ENCODE measurements around the gene EIF3K. TPM values are rescaled to one million over a fixed set of nuclear protein-coding genes. Genes with fewer than 3 reads are reported as not detected.
A peak's percentile ranks its signal among the peaks of the same experiment; 100 is the strongest.

Gene EIF3K
- total RNA-seq, 1 donor from 2014 or later, result 56.1 TPM

DNA sequence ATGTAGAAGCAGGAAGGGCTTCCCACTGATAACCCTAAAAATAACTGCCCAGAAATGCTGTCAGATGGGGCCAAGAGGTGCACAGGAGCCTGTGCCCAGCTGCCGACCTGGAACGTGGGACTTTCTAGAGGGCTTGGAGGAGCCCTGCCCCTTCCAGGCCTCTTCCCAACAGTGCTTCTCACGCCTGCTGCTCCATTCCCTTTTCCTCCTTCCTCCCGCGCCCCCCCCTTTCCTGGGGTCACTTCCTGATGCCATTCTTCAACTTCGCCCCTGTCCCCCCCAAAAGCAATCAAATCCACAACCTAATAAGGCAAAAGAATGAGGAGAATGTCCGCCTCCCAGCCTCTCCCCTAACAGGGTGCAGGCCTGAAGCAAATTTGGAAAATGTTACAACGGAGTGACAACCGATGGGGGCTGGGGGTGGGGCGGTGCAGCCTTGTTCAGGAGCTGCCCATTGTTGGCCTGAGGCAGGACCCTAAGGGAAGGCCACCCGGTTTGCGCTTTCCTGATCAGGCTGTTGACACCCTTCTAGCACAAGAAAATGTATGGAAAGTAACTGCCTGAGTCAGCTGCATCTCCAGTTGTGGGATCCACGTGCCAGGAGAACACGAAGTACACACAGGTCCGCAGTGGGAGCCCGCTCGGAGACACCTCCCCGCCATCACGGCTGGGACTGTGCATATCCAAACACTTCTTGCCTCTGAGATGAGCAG, 47.1 kb downstream of the EIF3K start:
- peak; percentile 84 for DNase-seq (ENCODE audit: low spot score)

DNA sequence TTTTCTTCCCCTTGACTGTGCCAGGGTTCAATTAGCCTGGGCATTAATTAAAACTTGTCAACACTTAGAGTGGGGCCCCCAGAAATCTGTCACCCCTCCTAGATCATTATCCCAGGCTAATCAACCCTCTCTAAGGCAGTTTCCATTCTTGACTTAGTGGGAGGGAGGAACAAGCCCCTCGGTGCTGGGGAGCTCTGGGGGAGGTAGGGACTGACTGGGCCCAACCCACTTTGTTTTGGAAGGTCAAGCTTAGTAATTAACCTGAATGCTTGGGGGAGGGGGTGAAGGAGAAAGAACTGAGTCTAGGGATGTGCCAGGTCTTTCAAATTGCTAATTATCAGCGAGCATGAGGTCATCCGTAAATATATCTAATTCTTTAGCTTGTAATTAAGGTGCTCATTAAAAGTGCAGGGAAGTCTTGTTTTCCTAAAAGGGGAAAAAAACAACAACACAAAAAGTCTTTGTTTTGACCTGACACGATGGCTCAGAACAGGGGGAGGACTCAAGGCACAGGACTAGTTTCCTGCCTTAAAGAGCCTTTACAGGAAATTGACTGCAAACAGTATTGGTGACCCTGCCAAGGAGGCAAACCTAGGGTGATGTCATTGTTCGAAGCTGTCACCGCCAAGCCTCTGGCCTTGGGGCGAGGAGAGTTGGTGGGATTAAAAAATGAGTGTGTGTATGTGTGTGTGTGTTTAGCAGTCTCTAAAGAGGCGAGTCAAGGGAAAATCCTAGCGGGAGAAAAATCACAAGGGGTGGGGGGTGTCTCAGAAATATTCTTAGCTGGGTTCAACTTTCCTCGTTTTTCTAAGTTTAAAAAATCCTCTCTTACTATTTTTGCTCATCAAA, 47.9 kb downstream of the EIF3K start:
- DNase-seq (ENCODE audit: low spot score), result peak; percentile 86

- peak; percentile 78 for DNase-seq (ENCODE audit: low spot score)
Measured at GRCh38 chr19:38667661-38668171, 48.7 kb downstream of the EIF3K start.

GRCh38 chr19:38669552-38669951, 50.6 kb downstream of the EIF3K start:
- no peak for DNase-seq (ENCODE audit: low spot score)

DNA sequence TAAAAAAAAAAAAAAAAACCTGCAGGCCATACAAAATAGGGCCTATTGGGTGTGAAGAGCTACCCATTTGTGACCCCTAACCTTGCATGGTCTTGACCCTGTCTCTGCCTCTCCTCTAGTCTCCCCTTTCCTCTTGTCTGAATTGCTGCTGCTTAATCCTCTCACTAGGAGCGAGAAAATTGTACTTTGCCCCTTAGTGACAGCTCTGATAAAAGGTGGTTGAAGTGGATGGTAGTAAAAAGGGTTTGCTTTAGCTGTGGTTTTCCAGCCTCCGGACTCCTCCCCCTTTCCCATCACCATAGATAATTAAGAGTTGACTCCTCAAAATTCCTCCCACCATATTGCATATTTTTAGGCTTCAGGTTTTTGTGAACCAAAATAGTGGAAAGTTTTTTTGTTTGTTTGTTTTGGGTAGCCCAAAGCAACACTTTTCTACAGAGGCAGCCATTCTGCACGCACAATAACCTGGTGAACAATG, 52.0 kb downstream of the EIF3K start:
- DNase-seq (ENCODE audit: low spot score), result no peak

GRCh38 chr19:38671654-38672053, 52.7 kb downstream of the EIF3K start:
- DNase-seq (ENCODE audit: low spot score), result no peak

GRCh38 chr19:38673030-38673429, 54.0 kb downstream of the EIF3K start:
- DNase-seq (ENCODE audit: low spot score), result no peak

- DNase-seq (ENCODE audit: low spot score), result peak; percentile 82
Measured at GRCh38 chr19:38674388-38675171, 55.6 kb downstream of the EIF3K start.

DNA sequence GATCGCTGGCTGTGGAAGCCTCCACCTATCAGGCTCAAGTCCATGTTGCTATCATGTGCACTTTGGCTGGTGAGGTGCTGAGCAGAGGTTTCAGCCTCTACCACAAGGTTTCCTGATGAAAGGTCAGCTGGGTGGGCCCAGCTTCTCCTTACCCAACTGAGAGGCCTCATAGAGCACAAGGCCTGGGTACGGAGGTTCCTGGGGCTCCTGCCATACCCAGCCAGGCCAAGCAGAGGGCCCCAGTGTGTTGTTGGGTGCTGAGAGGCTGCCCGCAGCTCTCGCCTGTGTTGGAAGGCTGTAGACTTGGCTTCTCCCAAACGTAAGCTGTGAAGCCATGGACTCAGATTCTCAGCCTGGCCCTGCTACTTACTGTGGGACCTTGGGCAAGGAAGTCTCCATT, 56.6 kb downstream of the EIF3K start:
- no peak for DNase-seq (ENCODE audit: low spot score)

GRCh38 chr19:38676023-38676877, 57.3 kb downstream of the EIF3K start:
- DNase-seq (ENCODE audit: low spot score), result peak; percentile 97

DNA sequence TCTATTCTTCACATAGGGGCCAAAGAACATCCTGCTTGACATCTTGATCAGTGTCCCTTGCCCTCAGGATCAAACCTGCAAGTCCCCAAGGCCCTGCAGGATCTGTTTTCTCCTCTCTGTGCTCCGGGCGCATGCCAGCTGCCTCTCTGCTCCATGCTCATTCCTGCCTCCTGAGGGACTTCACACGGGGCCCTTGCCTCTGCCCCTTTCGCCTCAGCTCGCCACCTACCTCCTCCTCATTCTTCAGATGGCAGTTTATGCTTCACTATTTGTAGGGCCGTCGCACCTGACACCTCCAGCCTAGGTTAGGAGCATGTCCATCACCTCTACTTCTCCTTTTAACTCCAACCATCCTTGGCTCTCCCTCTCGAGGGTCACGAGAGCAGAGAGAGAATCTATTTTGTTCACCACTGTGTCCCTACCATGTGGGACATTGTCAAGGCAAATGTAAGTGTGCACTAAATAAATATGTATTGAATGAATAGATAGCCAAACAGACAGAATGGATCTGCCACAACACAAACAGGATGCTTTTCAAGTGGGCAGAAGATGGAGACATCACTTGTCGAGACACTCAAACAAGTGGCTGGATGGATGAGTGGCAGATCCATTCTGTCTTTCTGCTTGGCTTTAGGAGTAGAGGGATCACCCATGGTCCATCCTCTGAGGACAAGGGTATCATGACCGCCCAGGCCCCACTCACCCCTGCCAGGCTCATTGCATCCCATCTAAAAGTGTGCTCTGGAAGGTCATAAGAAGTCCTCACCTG, 58.1 kb downstream of the EIF3K start:
- no peak for DNase-seq (ENCODE audit: low spot score)

GRCh38 chr19:38678217-38678890, 59.4 kb downstream of the EIF3K start:
- DNase-seq (ENCODE audit: low spot score), result no peak

GRCh38 chr19:38678891-38679494, 60.0 kb downstream of the EIF3K start:
- DNase-seq (ENCODE audit: low spot score), result no peak

DNA sequence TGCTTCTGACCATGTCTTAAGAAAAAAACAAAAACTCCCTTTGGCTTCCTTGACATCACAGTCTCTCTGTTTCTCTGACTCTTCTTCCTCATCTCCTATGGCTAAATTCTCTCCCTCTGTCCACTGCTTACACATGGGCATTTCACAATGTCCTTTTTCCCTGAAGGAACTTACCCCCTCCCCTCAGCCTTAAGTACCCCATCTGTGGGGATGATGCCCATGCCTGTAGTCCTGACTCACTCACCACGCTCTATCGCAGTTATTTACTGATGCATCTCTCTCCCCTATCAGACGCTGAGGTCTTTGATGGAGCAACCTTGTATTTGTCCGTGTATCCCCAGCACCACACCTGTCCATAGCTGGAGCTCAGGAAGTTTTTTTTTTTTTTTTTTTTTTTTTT, 60.9 kb downstream of the EIF3K start:
- no peak for DNase-seq (ENCODE audit: low spot score)

GRCh38 chr19:38682195-38682867, 63.3 kb downstream of the EIF3K start:
- no peak for DNase-seq (ENCODE audit: low spot score)

GRCh38 chr19:38682872-38683392, 63.9 kb downstream of the EIF3K start:
- no peak for DNase-seq (ENCODE audit: low spot score)

DNA sequence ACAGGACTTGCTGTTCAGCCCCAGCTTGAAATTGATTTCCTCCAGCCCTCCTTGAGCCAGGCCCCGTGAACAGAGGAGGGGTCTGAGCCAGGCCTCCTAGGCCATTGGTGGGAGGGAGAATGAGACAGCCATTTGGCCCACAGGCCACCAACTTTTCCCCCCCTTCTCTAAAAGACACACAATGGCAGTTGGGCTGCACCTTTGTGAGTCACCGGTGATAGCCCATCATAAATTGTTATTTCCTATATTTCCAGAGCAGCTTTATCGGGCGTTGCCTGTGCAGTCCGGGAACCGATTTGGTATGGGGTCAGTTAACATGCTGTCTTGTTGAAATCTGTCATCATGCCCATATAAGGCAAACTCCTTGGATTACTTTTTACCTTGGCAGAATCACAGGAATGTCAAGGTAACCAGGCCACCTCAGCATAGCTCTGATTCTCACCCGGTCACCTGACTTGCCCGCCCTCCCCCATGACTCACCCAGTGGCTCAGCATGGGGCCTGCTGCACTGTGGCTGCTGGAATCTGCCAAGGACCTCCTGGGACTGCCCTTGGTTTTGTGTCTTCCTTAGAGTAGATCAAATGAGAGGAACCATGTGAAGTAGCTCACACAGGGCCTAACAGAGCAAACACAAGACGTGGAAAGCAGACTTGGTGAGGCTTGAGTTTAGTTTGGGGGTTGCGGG, 64.5 kb downstream of the EIF3K start:
- DNase-seq (ENCODE audit: low spot score), result peak; percentile 75
